ENCODE results near the gene ABR.
"Not testable (repeated sequence)": the region's sequence is repeated elsewhere in the genome, so short reads cannot be mapped to it uniquely, and the experiment has no call there.

Gene ABR

DNA sequence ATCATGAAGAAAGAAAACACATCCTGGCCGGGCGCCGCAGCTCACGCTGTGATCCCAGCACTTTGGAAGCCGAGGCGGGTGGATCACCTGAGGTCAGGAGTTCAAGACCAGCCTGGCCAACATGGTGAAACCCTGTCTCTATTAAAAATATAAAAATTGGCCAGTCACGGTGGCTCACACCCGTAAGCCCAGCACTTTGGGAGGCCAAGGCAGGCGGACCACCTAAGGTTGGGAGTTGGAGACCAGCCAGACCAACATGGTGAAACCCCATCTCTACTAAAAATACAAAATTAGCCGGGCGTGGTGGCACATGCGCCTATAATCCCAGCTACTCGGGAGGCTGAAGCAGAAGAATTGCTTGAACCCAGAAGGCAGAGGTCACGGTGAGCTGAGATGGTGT, 207.9 kb downstream of the ABR start:
- H3K27ac ChIP-seq (ENCODE audit: insufficient read depth in 1 of 2, low read depth in 1 of 2, low read length in 2 of 2, poor library complexity in 1 of 2, severe bottlenecking in 2 of 2); H3K36me3 ChIP-seq (ENCODE audit: control insufficient read depth in 4 of 4, insufficient read depth in 4 of 4, low read length in 3 of 4); H3K4me3 ChIP-seq (ENCODE audit: control insufficient read depth in 1 of 7, extremely low read depth in 1 of 7, insufficient read depth in 4 of 7, low read depth in 2 of 7, low read length in 6 of 7); H3K4me1 ChIP-seq (ENCODE audit: control extremely low read depth in 1 of 4, control insufficient read depth in 4 of 4, insufficient read depth in 4 of 4, low read length in 3 of 4); DNase-seq; H3K9me3 ChIP-seq (ENCODE audit: control extremely low read depth in 1 of 5, control insufficient read depth in 4 of 5, insufficient read depth in 2 of 5, low read depth in 1 of 5, low read length in 4 of 5); POLR2A ChIA-PET: not testable (repeated sequence)
- CTCF ChIA-PET: interaction anchor here (0.9 to 1.2 kb wide), 2 partner anchors 9 to 54 kb away, joined by 3 read pairs; no protein-coding TSS in a partner anchor
- H3K27me3 ChIP-seq (replicated peaks in 2 of 5; ENCODE audit: control insufficient read depth in 4 of 5, insufficient read depth in 5 of 5, low read length in 4 of 5): peaks cover 4 to 58% (median 16%) of the 10 kb centered on the region in 5 experiments
- WGBS (ENCODE audit: insufficient coverage): 97% methylated on average over 6 of the region's 14 CpGs

DNA sequence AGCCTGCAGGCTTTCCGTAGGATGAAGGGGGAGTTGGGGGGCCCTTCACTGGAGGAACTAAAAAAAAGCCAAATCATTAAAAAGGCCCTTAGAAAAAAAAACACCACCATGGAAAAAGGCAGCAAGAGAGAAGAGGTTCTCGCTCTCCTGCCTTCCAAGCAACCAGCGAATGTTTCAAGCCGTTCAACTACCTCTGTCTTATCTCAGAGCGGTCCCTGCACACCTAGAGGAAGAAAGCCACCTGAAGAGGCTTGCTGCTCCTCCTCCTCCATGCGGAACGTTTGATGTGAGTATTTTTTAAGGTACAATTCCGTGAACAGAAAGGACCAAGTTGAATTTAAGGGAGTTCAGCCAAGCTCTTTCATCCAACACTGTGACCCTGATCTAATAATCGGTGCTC, 209.4 kb downstream of the ABR start:
- no peak overlapping the region for H3K27ac ChIP-seq (ENCODE audit: insufficient read depth in 1 of 2, low read depth in 1 of 2, low read length in 2 of 2, poor library complexity in 1 of 2, severe bottlenecking in 2 of 2)
- POLR2A ChIA-PET: no interaction called here
- DNase-seq: no peak
- H3K4me3 ChIP-seq (ENCODE audit: control insufficient read depth in 1 of 7, extremely low read depth in 1 of 7, insufficient read depth in 4 of 7, low read depth in 2 of 7, low read length in 6 of 7): peak overlapping the region in 1 of 7 experiments; percentile 42
- H3K9me3 ChIP-seq (ENCODE audit: control extremely low read depth in 1 of 5, control insufficient read depth in 4 of 5, insufficient read depth in 2 of 5, low read depth in 1 of 5, low read length in 4 of 5): no peaks in the 10 kb centered on the region
- CTCF ChIA-PET: interaction anchor here (1.5 kb wide), 1 partner anchor 26 kb away, joined by 3 read pairs; no protein-coding TSS in a partner anchor
- H3K27me3 ChIP-seq (replicated peaks in 2 of 5; ENCODE audit: control insufficient read depth in 4 of 5, insufficient read depth in 5 of 5, low read length in 4 of 5): peaks cover 2 to 47% (median 13%) of the 10 kb centered on the region in 5 experiments
- H3K36me3 ChIP-seq (ENCODE audit: control insufficient read depth in 4 of 4, insufficient read depth in 4 of 4, low read length in 3 of 4): no peaks in the 10 kb centered on the region
- WGBS (ENCODE audit: insufficient coverage): 70% methylated on average over 2 of the region's 9 CpGs
- no peaks in the 10 kb centered on the region for H3K4me1 ChIP-seq (ENCODE audit: control extremely low read depth in 1 of 4, control insufficient read depth in 4 of 4, insufficient read depth in 4 of 4, low read length in 3 of 4)

DNA sequence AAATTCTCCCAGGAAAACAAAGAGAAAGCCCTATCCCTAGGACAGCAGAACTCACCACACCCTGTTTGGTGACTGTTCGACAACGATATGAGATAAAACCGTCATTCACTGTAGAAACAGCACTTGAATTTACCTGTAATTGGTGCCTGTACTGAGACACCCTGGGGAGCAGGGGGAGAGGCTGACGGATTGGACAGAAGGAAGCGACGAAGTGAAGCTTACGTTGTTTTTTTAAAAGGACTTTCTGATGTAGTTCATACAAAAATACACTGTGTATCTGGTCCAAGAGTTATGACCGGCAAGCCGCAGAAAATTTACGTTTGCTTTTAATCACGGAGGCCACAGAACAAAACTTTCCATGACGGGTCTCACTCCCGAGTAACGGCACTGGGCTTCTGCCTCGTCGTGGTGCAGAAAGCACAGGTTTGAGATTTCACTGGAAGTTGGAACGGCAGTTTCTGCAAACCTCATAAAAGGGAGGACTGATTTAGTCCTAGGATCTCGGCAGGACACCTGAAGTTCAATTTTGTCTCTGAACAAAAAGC, 209.9 kb downstream of the ABR start:
- DNase-seq: peak in 1 of 3 donors; percentile 52
- H3K27ac ChIP-seq (ENCODE audit: insufficient read depth in 1 of 2, low read depth in 1 of 2, low read length in 2 of 2, poor library complexity in 1 of 2, severe bottlenecking in 2 of 2): no peak overlapping the region
- H3K36me3 ChIP-seq (ENCODE audit: control insufficient read depth in 4 of 4, insufficient read depth in 4 of 4, low read length in 3 of 4): no peaks in the 10 kb centered on the region
- no peaks in the 10 kb centered on the region for H3K4me1 ChIP-seq (ENCODE audit: control extremely low read depth in 1 of 4, control insufficient read depth in 4 of 4, insufficient read depth in 4 of 4, low read length in 3 of 4)
- H3K9me3 ChIP-seq (ENCODE audit: control extremely low read depth in 1 of 5, control insufficient read depth in 4 of 5, insufficient read depth in 2 of 5, low read depth in 1 of 5, low read length in 4 of 5): no peaks in the 10 kb centered on the region
- CTCF ChIA-PET: interaction anchor here (1.5 kb wide), 1 partner anchor 26 kb away, joined by 3 read pairs; no protein-coding TSS in a partner anchor
- 32% methylated on average over 12 of the region's 18 CpGs for WGBS (ENCODE audit: insufficient coverage)
- peaks cover 3 to 47% (median 14%) of the 10 kb centered on the region in 5 experiments for H3K27me3 ChIP-seq (replicated peaks in 2 of 5; ENCODE audit: control insufficient read depth in 4 of 5, insufficient read depth in 5 of 5, low read length in 4 of 5)
- peak overlapping the region in 2 of 7 experiments; percentile 15 to 42 for H3K4me3 ChIP-seq (ENCODE audit: control insufficient read depth in 1 of 7, extremely low read depth in 1 of 7, insufficient read depth in 4 of 7, low read depth in 2 of 7, low read length in 6 of 7)
- POLR2A ChIA-PET: no interaction called here

DNA sequence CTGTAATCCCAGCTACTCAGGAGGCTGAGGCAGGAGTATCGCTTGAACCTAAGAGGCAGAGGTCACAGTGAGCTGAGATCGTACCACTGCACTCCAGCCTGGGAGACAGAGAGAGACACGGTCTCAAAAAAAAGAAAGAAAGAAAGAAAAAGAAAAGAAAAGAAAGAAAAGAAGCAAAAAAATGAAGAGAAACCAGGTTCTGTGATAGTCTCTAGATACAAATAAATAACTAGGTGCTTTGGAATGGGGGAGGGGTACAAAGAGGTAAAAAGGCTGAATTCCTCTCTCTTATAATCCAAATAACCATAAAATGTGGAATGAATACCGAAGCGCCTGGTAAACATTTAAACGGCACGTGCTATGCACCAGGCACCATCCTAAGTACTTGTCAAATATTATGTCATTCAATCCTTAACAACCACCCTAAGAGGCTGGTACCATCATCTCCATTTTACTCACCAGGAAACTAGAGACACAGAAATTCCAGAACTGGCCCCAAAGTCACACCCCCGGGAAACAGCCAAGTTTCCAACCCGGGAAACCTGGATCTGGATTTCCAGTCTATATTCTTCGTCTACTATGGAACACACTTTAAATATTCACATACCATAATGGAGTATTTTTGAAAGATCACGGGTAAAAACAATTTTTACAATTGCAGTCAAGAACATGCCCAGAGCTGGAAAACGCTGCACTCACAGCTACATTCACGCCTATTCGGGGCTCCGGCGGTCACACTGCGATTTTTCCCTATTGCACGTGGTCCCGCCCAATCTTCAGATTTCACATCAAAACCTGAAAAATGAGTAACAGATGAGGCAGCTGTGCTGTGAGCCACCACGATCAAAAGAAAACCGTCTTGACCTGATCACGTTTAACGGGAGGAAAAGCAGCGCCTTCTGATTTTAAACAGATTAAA, 210.7 kb downstream of the ABR start:
- H3K36me3 ChIP-seq (ENCODE audit: control insufficient read depth in 4 of 4, insufficient read depth in 4 of 4, low read length in 3 of 4): no peaks in the 10 kb centered on the region
- H3K27me3 ChIP-seq (replicated peaks in 2 of 5; ENCODE audit: control insufficient read depth in 4 of 5, insufficient read depth in 5 of 5, low read length in 4 of 5): peaks cover 4 to 54% (median 14%) of the 10 kb centered on the region in 5 experiments
- 92% methylated on average over 18 of the region's 24 CpGs for WGBS (ENCODE audit: insufficient coverage)

DNA sequence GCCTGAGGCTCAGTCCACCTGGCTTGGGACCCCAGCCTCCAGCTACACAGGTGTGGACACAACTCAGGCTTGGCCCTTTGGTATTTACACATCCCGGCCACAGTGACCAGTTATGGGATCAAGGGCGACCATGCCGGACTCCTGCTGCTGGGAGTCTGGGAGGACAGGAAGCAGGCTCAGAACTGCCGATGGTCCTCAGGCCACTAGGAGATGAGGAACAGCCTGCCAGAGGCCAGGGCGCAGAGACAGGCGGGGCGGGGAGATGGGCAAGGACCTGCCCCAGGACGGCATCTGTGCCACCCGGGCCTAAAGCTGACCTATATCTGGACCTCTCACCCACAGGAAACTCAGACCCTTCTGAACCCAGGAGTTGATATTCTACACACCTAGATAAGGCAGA, 212.7 kb downstream of the ABR start:
- Histone ChIP-seq H3K36me3 (ENCODE audit: control insufficient read depth in 4 of 4, insufficient read depth in 4 of 4, low read length in 3 of 4) (no peaks in the 10 kb centered on the region), H3K27me3 (replicated peaks in 2 of 5; ENCODE audit: control insufficient read depth in 4 of 5, insufficient read depth in 5 of 5, low read length in 4 of 5) (peaks cover 5 to 61% (median 15%) of the 10 kb centered on the region in 5 experiments), H3K4me1 (ENCODE audit: control extremely low read depth in 1 of 4, control insufficient read depth in 4 of 4, insufficient read depth in 4 of 4, low read length in 3 of 4) (no peaks in the 10 kb centered on the region), H3K4me3 (ENCODE audit: control insufficient read depth in 1 of 7, extremely low read depth in 1 of 7, insufficient read depth in 4 of 7, low read depth in 2 of 7, low read length in 6 of 7) (no peak overlapping the region), H3K9me3 (ENCODE audit: control extremely low read depth in 1 of 5, control insufficient read depth in 4 of 5, insufficient read depth in 2 of 5, low read depth in 1 of 5, low read length in 4 of 5) (no peaks in the 10 kb centered on the region), H3K27ac (ENCODE audit: insufficient read depth in 1 of 2, low read depth in 1 of 2, low read length in 2 of 2, poor library complexity in 1 of 2, severe bottlenecking in 2 of 2) (no peak overlapping the region)
- ChIA-PET CTCF (no interaction called here), POLR2A (no interaction called here)
- 98% methylated on average over 7 of the region's 9 CpGs for WGBS (ENCODE audit: insufficient coverage)
- no peak for DNase-seq

More for the DNA sequence above, 210.7 kb downstream of the ABR start:
- POLR2A ChIA-PET: no interaction called here
- Histone ChIP-seq H3K4me1 (ENCODE audit: control extremely low read depth in 1 of 4, control insufficient read depth in 4 of 4, insufficient read depth in 4 of 4, low read length in 3 of 4) (no peaks in the 10 kb centered on the region), H3K27ac (ENCODE audit: insufficient read depth in 1 of 2, low read depth in 1 of 2, low read length in 2 of 2, poor library complexity in 1 of 2, severe bottlenecking in 2 of 2) (no peak overlapping the region), H3K4me3 (ENCODE audit: control insufficient read depth in 1 of 7, extremely low read depth in 1 of 7, insufficient read depth in 4 of 7, low read depth in 2 of 7, low read length in 6 of 7) (no peak overlapping the region), H3K9me3 (ENCODE audit: control extremely low read depth in 1 of 5, control insufficient read depth in 4 of 5, insufficient read depth in 2 of 5, low read depth in 1 of 5, low read length in 4 of 5) (no peaks in the 10 kb centered on the region)
- CTCF ChIA-PET: interaction anchor here (1.5 kb wide), 1 partner anchor 25 kb away, joined by 3 read pairs; no protein-coding TSS in a partner anchor
- no peak for DNase-seq

DNA sequence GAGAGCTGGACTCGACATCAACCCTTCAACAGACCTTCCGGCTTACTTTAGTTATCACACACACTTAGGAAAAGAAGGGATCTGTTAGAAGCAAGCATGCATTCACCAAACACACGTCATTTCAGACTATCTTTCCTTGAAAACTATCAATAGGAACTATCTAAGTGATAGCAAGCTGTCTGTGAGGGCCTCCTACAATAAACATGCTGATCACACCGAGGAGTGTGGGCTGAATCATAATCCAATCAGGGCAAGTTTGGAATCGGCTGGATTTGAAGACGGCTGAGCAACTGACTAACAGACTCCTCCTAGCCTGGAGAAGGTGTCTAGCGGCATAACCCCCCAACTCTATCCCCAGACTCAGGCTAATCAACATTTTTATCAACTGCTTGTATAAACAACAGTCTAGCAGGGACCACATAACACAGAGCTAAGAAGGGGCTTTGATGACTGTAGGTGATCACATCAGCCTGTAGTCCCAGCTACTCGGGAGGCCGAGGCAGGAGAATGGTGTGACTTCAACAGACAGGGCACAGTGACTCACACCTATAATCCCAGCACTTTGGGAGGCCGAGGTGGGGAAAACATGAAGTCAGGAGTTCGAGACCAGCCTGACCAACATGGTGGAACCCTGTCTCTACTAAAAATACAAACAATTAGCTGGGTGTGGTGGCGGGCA, 214.3 kb downstream of the ABR start:
- H3K4me3 ChIP-seq (ENCODE audit: control insufficient read depth in 1 of 7, extremely low read depth in 1 of 7, insufficient read depth in 4 of 7, low read depth in 2 of 7, low read length in 6 of 7): no peak overlapping the region
- no peak for DNase-seq
- H3K4me1 ChIP-seq (ENCODE audit: control extremely low read depth in 1 of 4, control insufficient read depth in 4 of 4, insufficient read depth in 4 of 4, low read length in 3 of 4): no peaks in the 10 kb centered on the region
- ChIA-PET CTCF (interaction anchor here (0.6 to 1.4 kb wide), 3 partner anchors 12 to 86 kb away, joined by 3 to 6 read pairs (median 3); no protein-coding TSS in a partner anchor), POLR2A (interaction anchor here (0.6 kb wide), 1 partner anchor 1559 kb away, joined by 3 read pairs; no protein-coding TSS in a partner anchor)
- 88% methylated on average over 10 of the region's 12 CpGs for WGBS (ENCODE audit: insufficient coverage)
- peaks cover 5 to 54% (median 15%) of the 10 kb centered on the region in 5 experiments for H3K27me3 ChIP-seq (replicated peaks in 2 of 5; ENCODE audit: control insufficient read depth in 4 of 5, insufficient read depth in 5 of 5, low read length in 4 of 5)
- H3K36me3 ChIP-seq (ENCODE audit: control insufficient read depth in 4 of 4, insufficient read depth in 4 of 4, low read length in 3 of 4): no peaks in the 10 kb centered on the region
- H3K9me3 ChIP-seq (ENCODE audit: control extremely low read depth in 1 of 5, control insufficient read depth in 4 of 5, insufficient read depth in 2 of 5, low read depth in 1 of 5, low read length in 4 of 5): no peaks in the 10 kb centered on the region
- H3K27ac ChIP-seq (ENCODE audit: insufficient read depth in 1 of 2, low read depth in 1 of 2, low read length in 2 of 2, poor library complexity in 1 of 2, severe bottlenecking in 2 of 2): no peak overlapping the region
